GM18951 (cell line): ENCODE data around the gene FBXL19.
A peak's percentile ranks its signal among the peaks of the same experiment; 100 is the strongest.

Experiments
- POLR2A ChIP-seq: IDR thresholded peaks from 4 replicates; pipeline ENCODE4 v1.6.1; 2011; ENCODE audit warnings: mild to moderate bottlenecking; ENCODE audit not compliant: insufficient read length, insufficient read depth; ENCODE audit errors: extremely low read depth
- in situ Hi-C: fragments of 300-500 bp; cut with MboI; formaldehyde crosslinking; loops from one replicate; pipeline ENCODE4 v1.12.0; 2022; ENCODE audit warnings: low sequenced_read_pairs, mixed read lengths, inconsistent platforms; ENCODE audit not compliant: unreplicated experiment

The FBXL19 gene

GRCh38 chr16:30948667-30949649 lies 25.6 kb downstream of the FBXL19 start, which contains the start of gene ORAI3:
Gene ORAI3, plus strand, starts transcription at chr16:30949068. Its CDS starts 222 bp downstream, at chr16:30949290.
- in situ Hi-C loops: no loop called here
- TF ChIP-seq POLR2A: peak; percentile 83

- TF ChIP-seq POLR2A: peak; percentile 80
- in situ Hi-C loops: no loop called here
These were observed 26.5 kb downstream of the FBXL19 start for GRCh38 chr16:30949650-30950515.

- TF ChIP-seq POLR2A: no peak
- in situ Hi-C loops: no loop called here
These were observed 27.2 kb downstream of the FBXL19 start for GRCh38 chr16:30950516-30951065.

GRCh38 chr16:30951193-30951592 lies 27.8 kb downstream of the FBXL19 start:
- TF ChIP-seq POLR2A: no peak
- in situ Hi-C loops: no loop called here

GRCh38 chr16:30951750-30952149 lies 28.4 kb downstream of the FBXL19 start:
- in situ Hi-C loops: no loop called here
- TF ChIP-seq POLR2A: no peak

GRCh38 chr16:30953111-30953510 lies 29.7 kb downstream of the FBXL19 start:
- in situ Hi-C loops: no loop called here
- no peak for TF ChIP-seq POLR2A

GRCh38 chr16:30953511-30954124 lies 30.2 kb downstream of the FBXL19 start:
- in situ Hi-C loops: no loop called here
- TF ChIP-seq POLR2A: no peak

GRCh38 chr16:30954993-30955392 lies 31.6 kb downstream of the FBXL19 start:
- no peak for TF ChIP-seq POLR2A
- in situ Hi-C loops: no loop called here

- peak; percentile 35 for TF ChIP-seq POLR2A
- in situ Hi-C loops: no loop called here
These were observed 33.5 kb downstream of the FBXL19 start for GRCh38 chr16:30956601-30957455.

GRCh38 chr16:30957456-30958174 lies 34.2 kb downstream of the FBXL19 start, which contains the start of gene SETD1A:
Gene SETD1A, plus strand, starts transcription at chr16:30957754. Its CDS starts 978 bp downstream, at chr16:30958732.
- TF ChIP-seq POLR2A: peak; percentile 51
- in situ Hi-C loops: no loop called here
